Epithelial cell of esophagus (primary cell): Measurements from ENCODE around the gene IL10RB.

ENCODE experiments used
- DNase-seq: peaks from one replicate; pipeline ENCODE4 v3.0.0; 2010; ENCODE audit warnings: low read depth
- H3K4me3 ChIP-seq: 2 replicates; pipeline ENCODE4 v1.5.1; 2011; ENCODE audit warnings: mild to moderate bottlenecking, low read length, control low read depth
- TF ChIP-seq, protein P1 (sequence below): IDR thresholded peaks from 2 replicates; pipeline ENCODE4 v1.5.1; 2011; ENCODE audit warnings: low read depth, mild to moderate bottlenecking, low read length, control low read depth, inconsistent platforms; ENCODE audit not compliant: insufficient read depth; ENCODE audit errors: missing control alignments

The IL10RB gene

GRCh38 chr21:33265664-33266049, 510 bp upstream of the IL10RB start:
- TF ChIP-seq, protein P1, sequence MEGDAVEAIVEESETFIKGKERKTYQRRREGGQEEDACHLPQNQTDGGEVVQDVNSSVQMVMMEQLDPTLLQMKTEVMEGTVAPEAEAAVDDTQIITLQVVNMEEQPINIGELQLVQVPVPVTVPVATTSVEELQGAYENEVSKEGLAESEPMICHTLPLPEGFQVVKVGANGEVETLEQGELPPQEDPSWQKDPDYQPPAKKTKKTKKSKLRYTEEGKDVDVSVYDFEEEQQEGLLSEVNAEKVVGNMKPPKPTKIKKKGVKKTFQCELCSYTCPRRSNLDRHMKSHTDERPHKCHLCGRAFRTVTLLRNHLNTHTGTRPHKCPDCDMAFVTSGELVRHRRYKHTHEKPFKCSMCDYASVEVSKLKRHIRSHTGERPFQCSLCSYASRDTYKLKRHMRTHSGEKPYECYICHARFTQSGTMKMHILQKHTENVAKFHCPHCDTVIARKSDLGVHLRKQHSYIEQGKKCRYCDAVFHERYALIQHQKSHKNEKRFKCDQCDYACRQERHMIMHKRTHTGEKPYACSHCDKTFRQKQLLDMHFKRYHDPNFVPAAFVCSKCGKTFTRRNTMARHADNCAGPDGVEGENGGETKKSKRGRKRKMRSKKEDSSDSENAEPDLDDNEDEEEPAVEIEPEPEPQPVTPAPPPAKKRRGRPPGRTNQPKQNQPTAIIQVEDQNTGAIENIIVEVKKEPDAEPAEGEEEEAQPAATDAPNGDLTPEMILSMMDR, result no peak
- H3K4me3 ChIP-seq, result peak overlapping the region; percentile 72

DNA sequence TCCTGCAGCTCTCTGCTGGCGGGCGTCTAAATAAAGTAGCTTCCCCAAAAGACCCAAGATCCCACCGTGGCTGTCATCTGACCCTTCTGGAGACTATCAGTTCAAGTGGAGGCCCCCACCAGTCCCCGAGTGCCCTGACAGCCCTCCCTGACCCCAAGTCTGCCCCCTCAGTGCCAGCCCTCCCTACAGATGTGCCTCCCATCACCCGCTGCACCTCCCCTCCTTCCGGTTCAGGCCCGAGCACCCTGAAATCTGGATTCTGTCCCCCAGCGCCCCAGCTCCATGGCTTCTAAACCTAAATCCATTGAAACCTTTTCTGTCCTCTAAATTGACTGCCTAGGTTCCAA, 595 bp downstream of the IL10RB start:
- DNase-seq, result no peak
- TF ChIP-seq, protein P1, result no peak
- peak overlapping the region; percentile 72 for H3K4me3 ChIP-seq

More at GRCh38 chr21:33265664-33266049, 510 bp upstream of the IL10RB start:
- DNase-seq, result peak; percentile 58

GRCh38 chr21:33267250-33267649, 1.1 kb downstream of the IL10RB start:
- TF ChIP-seq, protein P1, result no peak
- peak overlapping the region; percentile 72 for H3K4me3 ChIP-seq
- DNase-seq, result no peak

GRCh38 chr21:33268393-33268736, 2.2 kb downstream of the IL10RB start:
- TF ChIP-seq, protein P1, result no peak
- no peak for DNase-seq
- H3K4me3 ChIP-seq, result no peak overlapping the region

DNA sequence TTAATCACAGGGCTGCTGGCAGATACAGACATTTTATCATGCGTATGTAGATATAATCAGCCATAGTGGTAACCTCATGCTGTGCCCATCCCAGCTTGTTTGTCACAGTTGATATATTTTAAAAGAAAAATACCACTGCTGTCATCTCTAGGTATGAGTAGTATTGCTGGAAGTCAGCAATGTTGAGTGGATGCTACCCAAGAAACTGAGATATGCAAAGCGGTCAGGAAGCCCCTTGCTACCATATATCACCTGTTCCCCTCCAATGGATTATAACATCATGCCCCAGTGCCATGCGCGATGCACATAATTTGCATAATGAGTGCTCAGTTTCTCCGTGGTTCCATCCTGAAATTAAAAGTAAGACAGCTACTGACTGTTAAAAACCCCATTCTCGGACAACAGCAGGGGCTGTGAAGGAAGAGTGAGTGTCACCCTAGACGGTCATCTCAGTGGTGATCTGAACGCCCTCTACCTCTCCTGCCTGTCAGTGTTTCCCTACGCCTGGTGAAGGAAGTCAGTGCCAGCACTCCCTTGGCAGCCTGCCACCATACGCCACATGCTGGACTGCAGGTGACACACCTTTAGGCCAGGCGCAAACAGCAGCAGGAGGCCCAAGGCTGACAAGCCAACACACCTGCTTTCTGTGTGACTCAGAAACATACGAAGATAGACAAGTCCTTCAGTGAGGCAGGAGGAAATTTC, 2.7 kb downstream of the IL10RB start:
- H3K4me3 ChIP-seq, result no peak overlapping the region
- TF ChIP-seq, protein P1, result no peak
- DNase-seq, result peak; percentile 90

GRCh38 chr21:33270986-33271385, 4.8 kb downstream of the IL10RB start:
- no peak for DNase-seq
- TF ChIP-seq, protein P1, result no peak
- H3K4me3 ChIP-seq, result no peak overlapping the region

DNA sequence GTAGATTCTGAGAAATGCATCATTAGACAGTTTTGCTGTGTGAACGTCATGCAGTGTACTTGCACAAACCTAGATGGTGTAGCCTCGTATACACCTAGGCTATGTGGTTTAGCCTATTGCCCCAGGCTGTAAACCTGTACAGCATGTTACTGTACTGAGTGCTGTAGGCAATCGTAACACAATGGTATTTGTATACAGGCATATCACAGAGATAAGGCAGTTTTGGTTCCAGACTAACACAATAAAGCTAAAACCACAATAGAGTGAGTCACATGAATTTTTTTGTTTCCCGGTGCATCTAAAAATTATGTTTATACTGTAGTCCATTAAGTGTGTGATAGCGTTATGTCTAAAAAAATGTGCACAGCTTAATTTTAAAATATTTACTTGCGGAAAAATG, 6.9 kb downstream of the IL10RB start:
- DNase-seq, result peak; percentile 25
- no peak overlapping the region for H3K4me3 ChIP-seq
- TF ChIP-seq, protein P1, result no peak
